Psoas muscle (tissue), 8 donors: Measurements from ENCODE around the gene CLSTN2. TPM values are rescaled to one million over a fixed set of nuclear protein-coding genes. Genes with fewer than 3 reads are reported as not detected.

ENCODE experiments used
- ATAC-seq, 4 donors: fragments of 200-7000 bp; cut with Tn5 transposase; one replicate each; pipeline ENCODE4 v1.9.1; 2020; ENCODE audit warnings: moderate library complexity in 3 of 4, mild to moderate bottlenecking in 2 of 4
- DNase-seq, 2 donors: peaks; one replicate each; pipeline ENCODE4 v3.0.0-alpha.2; 2020
- H3K27ac ChIP-seq: fragments of 200-600 bp; one replicate; pipeline ENCODE4 v1.8.0; 2022
- H3K27me3 ChIP-seq, 3 donors: fragments of 200-600 bp in 1 of 3; one replicate each; pipeline versions ENCODE4 v1.6.1 to v1.8.0; 2013 to 2022; ENCODE audit warnings: low read length in 2 of 3, mild to moderate bottlenecking in 2 of 3, moderate library complexity in 1 of 3; ENCODE audit not compliant: insufficient read depth in 3 of 3
- H3K36me3 ChIP-seq, 2 donors: fragments of 200-600 bp in 1 of 2; one replicate each; pipeline versions ENCODE4 v1.6.1 to v1.8.0; 2013 to 2022; ENCODE audit warnings: low read depth in 1 of 2, mild to moderate bottlenecking in 1 of 2, moderate library complexity in 1 of 2; ENCODE audit not compliant: insufficient read depth in 1 of 2
- H3K4me1 ChIP-seq: fragments of 200-600 bp; one replicate; pipeline ENCODE4 v1.8.0; 2022
- H3K4me3 ChIP-seq: fragments of 200-600 bp; one replicate; pipeline ENCODE4 v1.8.0; 2022; ENCODE audit warnings: mild to moderate bottlenecking
- H3K9me3 ChIP-seq: fragments of 200-600 bp; one replicate; pipeline ENCODE4 v1.8.0; 2022
- CTCF ChIP-seq: fragments of 200-600 bp; IDR thresholded peaks from one replicate; pipeline ENCODE4 v1.8.0; 2022; ENCODE audit warnings: antibody characterized with exemption
- WGBS, 3 donors: extraction: QIAGEN DNeasy Blood & Tissue Kit; methylation state at CpG; one replicate each; pipeline versions ENCODE4 v1.1.6 to v1.1.7; 2013; 5-methylcytosine and 5-hydroxymethylcytosine counted together
- intact Hi-C, 2 donors: fragments of 100-400 bp; cut with DNase I; formaldehyde crosslinking; loops; one replicate each; pipeline versions ENCODE4 v1.11.0 to v1.14.2; 2022
- polyA plus RNA-seq, 3 donors: library from polyadenylated mRNA; stranded (reverse); fragments of 200-250 nt; gene quantifications; one replicate each; pipeline ENCODE4 v1.2.3, GENCODE V29; 2013
- total RNA-seq, 4 donors: library from RNA; stranded (reverse); fragmentation: NEBNext Ultra II Directional in 2 of 4; extraction: Animal tissue kit (Norgen Biotek cat#: 25700) in 2 of 4; gene quantifications; one replicate each; pipeline versions ENCODE4 v1.2.1 to v1.2.4, GENCODE V29; 2021 to 2023
- donor health status: healthy with polysubstance abuse.
- donor health status: DM: no; HTN: no; CAD: no; lungs with moderate emphysema.
- donor health status: Bipolar disorder and iron deficiency.
- donor health status: healthy.
- donor health status: DM: yes; HTN: yes; CAD: no.
- donor health status: DM: no; HTN: no; CAD: no.
- donor health status: DM: no; HTN: no; CAD: no.
- donor health status: DM: yes; HTN: yes; CAD: no.

The CLSTN2 gene
- total and polyA plus RNA-seq, 7 donors = 0.24 to 5.0 (median 1.5) TPM

GRCh38 chr3:139939681-139940190 lies 4.8 kb downstream of the CLSTN2 start:
- intact Hi-C loops = loop anchor here (2.0 to 10.0 kb wide), 4 partner anchors 512 to 925 kb away; no protein-coding TSS in a partner anchor
- TF ChIP-seq CTCF = no peak
- 65 to 67% (median 66%) methylated on average over 2 of the region's 2 CpGs for WGBS, 3 donors
- peaks cover 0 to 30% (median 0%) of the 10 kb centered on the region in 3 donors for H3K27me3 ChIP-seq
- H3K36me3 ChIP-seq = no peaks in the 10 kb centered on the region
- no peak overlapping the region for H3K27ac ChIP-seq
- peaks cover 6% of the 10 kb centered on the region for H3K4me1 ChIP-seq
- H3K9me3 ChIP-seq = no peaks in the 10 kb centered on the region
- DNase-seq = no peak
- no peak overlapping the region for H3K4me3 ChIP-seq
- ATAC-seq = no peak

GRCh38 chr3:139940622-139941021 lies 5.6 kb downstream of the CLSTN2 start:
- no peaks in the 10 kb centered on the region for H3K9me3 ChIP-seq
- no peaks in the 10 kb centered on the region for H3K36me3 ChIP-seq
- DNase-seq (no peak), ATAC-seq (no peak)
- TF ChIP-seq CTCF = no peak
- no peak overlapping the region for H3K4me3 ChIP-seq
- intact Hi-C loops = no loop called here
- H3K4me1 ChIP-seq = peaks cover 3% of the 10 kb centered on the region
- no peak overlapping the region for H3K27ac ChIP-seq
- WGBS, 3 donors = 41 to 52% (median 47%) methylated on average over 1 of the region's 1 CpG
- H3K27me3 ChIP-seq = peaks cover 0 to 26% (median 0%) of the 10 kb centered on the region in 3 donors

- Histone ChIP-seq H3K4me3 (no peak overlapping the region), H3K27me3 (peaks cover 0 to 17% (median 0%) of the 10 kb centered on the region in 3 donors), H3K27ac (no peak overlapping the region), H3K9me3 (no peaks in the 10 kb centered on the region), H3K4me1 (no peaks in the 10 kb centered on the region), H3K36me3 (no peaks in the 10 kb centered on the region)
- WGBS, 3 donors = 85 to 89% (median 87%) methylated on average over 4 of the region's 4 CpGs
- no peak for DNase-seq
- intact Hi-C loops = no loop called here
- no peak for TF ChIP-seq CTCF
- no peak for ATAC-seq
Measured at GRCh38 chr3:139941580-139941979, 6.6 kb downstream of the CLSTN2 start.

- ATAC-seq (peak in 1 of 4 donors; percentile 33), DNase-seq (no peak)
- Histone ChIP-seq H3K9me3 (no peaks in the 10 kb centered on the region), H3K27me3 (no peaks in the 10 kb centered on the region), H3K36me3 (no peaks in the 10 kb centered on the region), H3K27ac (no peak overlapping the region), H3K4me3 (no peak overlapping the region), H3K4me1 (no peaks in the 10 kb centered on the region)
- intact Hi-C loops = no loop called here
- WGBS, 3 donors = 46 to 57% (median 49%) methylated on average over 7 of the region's 7 CpGs
- TF ChIP-seq CTCF = no peak
Measured at GRCh38 chr3:139944256-139944910, 9.4 kb downstream of the CLSTN2 start.
